GM19467 (cell line): Measurements from ENCODE around the gene CRIM1.

Source experiments
- ATAC-seq: cut with Tn5 transposase; IDR thresholded peaks from one replicate; pipeline ENCODE4 v1.9.1; 2021; ENCODE audit warnings: mild to moderate bottlenecking, moderate library complexity; ENCODE audit not compliant: unreplicated experiment

Gene CRIM1

DNA sequence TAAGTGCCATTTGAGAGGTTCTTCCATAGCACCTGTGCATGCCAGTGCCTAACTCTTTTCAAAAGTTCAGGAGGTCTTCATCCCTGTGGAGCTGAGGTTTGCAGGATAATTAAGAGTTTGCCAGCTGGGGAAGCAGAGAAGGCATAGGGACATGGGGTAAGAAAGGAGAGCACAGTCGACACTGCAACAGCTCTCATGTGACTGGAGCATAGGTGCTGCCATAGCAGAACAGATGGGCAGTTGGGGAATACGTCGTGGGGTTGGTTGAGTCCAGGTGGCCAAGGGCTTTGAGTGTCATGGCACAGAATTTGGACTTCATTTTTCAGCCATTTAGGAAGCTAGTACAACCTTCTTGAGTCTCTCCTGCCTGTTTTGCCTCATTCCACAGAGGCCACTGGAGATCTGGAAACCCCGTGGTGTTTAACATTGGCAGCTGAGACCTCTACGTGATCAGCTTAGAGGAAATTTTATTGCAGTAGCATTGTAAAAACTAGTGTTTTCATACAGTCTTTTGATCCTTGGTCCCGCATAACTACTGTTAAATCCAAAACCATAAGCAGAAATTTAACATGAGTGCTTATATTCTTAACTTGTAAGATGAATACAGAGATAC is 65.1 kb downstream of the CRIM1 start:
- ATAC-seq = no peak

DNA sequence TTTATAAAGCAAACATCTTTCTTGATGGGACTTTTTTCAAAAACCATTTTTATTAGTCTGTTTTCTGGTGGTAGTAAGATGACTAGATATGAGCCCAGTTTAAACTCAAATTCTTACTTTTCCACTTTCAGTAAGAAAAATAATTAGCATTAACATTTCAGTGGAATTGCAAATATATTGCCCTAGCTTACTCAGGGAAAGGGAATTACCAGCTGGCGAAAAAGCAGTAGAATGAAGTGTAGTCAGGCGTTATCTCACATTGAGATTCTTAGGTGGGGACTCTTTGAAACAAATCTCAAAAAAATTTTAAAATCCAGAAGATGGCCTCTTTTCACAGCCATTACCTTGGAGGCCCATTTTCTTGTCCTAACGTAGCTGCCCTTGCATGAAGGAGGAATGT is 65.8 kb downstream of the CRIM1 start:
- ATAC-seq = no peak

GRCh38 chr2:36423172-36423571 is 67.6 kb downstream of the CRIM1 start:
- no peak for ATAC-seq

DNA sequence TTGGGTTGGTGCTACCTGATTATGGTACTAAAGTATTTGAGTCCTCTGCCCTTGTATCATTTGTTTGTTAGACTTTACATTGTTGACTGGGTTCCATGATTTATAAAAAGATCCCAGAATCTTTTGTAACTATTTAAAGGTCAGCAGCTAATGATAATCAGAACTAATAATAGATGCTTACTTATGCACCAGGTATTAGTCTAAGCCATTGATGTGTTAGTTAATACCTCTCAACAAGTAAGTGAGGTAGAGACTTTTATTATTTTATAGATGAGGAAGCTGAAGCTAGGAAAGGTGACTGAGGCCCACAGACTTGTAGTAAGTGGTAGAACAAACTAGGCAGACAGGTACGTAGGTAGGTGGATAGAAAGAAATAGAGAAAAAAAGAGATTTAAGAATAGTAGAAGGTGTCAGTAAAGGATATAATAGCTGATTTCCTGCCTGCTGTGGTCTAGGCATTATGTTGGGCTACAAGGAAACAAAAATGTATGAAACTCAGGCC is 68.1 kb downstream of the CRIM1 start:
- ATAC-seq = no peak

- no peak for ATAC-seq
These were observed 70.2 kb downstream of the CRIM1 start for GRCh38 chr2:36425608-36426355.

DNA sequence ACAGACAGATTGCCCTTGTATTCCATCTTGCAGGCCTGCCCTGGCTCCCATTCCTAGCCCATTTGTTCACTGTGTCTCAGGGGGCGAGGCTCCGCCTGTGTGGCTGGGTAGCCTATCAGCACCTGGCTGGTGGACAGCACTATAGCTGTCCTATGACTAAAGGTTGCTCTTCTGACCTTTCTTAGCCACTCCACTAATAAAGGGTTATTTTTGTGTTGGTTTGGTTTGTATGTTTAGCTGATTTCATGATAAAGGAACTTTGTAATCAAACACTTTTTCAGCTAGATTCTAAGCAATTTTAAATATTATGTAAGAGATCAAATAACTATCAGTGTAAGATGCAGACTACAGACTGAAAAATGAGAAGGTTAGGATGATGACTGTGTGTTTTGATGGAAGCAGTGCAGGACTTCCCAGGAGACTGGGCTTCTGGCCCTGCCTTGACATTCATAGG is 72.2 kb downstream of the CRIM1 start:
- no peak for ATAC-seq

- ATAC-seq = no peak
These were observed 75.0 kb downstream of the CRIM1 start for GRCh38 chr2:36430549-36430948.

- no peak for ATAC-seq
These were observed 76.9 kb downstream of the CRIM1 start for GRCh38 chr2:36432479-36432878.

DNA sequence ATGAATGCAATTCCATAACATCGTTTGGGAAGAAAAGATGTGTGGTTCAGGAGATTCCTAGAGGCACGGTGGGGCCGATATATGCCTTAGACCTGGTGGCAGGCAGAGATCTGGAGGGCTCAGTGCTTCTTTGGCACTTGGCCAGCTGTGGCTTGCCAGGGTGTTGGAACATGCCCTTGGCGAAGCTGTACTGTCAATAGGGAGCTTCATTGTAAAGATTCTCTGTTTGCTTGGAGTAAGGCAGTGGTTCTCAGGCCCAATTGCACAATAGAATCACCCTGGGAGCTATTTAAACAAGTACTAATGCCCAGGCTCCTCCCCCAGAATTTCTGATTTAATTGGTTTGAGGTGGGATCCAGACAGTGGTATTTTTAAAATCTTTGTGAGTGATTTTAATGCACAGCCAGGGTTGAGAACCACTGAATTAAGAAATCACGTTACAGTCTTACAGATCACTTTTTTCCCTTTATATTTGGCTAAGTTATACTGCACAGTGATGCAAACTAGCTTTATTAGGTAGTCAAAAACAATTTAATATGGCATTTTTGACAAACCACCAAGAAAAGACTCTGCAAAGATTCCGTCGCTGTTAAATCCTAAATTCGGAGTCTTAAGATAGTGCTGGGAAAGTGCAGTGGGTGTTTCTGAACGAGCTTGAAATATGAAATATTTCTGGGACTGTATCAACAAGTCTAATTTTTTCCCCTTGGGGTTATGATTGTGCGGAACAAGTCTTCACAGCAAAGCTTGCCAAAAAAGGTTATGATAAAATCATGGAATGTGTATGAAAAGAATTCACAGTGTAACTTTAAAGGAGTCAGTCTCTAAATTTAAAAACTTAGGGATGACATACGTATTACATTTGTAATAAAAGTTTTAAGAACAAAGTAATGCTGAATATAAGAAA is 78.0 kb downstream of the CRIM1 start:
- no peak for ATAC-seq

GRCh38 chr2:36438449-36438977 is 82.9 kb downstream of the CRIM1 start:
- ATAC-seq = no peak

GRCh38 chr2:36439084-36439483 is 83.5 kb downstream of the CRIM1 start:
- no peak for ATAC-seq

GRCh38 chr2:36441065-36441625 is 85.6 kb downstream of the CRIM1 start:
- ATAC-seq = no peak

DNA sequence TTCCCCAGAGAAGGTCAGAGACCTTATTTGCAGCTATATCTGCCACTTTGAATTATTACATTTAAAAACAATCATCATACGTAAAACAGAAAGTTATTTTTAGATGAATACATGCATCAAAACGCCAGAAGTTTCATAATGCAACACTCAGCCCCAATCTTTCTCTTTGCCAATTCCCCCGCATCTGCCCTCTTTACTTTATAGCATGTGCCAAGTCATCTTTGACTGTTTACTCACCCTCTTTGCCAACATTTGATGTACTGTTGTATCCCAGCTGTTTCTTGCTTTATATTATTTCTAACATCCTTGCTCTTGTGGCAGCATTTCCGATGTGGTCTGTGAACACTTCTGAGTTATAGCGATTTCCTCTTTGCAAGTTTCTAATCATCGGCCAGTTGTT is 86.2 kb downstream of the CRIM1 start:
- no peak for ATAC-seq

DNA sequence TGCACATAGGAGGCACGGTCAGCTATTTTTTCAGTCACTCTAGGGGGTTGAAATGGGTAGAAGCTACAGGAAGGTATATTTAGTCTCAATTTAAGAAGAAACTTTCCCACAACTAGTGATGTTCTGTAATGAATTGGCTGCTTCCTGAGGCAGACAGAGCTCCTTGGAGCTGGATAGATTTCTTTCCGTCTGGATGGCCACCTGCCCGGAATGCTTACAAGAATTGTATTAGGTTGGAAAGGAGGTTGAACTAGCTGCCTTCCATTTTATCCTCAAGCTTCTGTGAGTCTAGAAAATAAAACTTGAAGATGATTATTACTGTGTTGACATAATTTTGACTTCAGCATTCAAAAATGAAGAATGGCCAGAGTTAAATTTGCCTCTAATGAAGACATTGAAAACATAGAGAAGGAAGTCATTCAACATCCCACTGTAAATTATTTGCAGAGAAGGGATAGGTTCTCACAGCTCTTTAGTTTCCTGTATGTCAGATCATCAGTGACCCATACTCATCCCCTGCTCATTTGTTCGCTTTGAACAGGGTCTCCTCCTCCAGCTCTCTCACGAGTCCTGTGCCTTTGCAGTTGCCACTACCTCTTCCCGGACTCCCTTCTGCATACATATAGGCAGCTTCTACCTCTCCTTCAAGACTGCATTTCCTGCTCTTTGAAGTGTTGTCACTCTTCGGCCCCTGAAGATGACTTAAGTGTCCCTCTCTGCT is 88.8 kb downstream of the CRIM1 start:
- no peak for ATAC-seq

DNA sequence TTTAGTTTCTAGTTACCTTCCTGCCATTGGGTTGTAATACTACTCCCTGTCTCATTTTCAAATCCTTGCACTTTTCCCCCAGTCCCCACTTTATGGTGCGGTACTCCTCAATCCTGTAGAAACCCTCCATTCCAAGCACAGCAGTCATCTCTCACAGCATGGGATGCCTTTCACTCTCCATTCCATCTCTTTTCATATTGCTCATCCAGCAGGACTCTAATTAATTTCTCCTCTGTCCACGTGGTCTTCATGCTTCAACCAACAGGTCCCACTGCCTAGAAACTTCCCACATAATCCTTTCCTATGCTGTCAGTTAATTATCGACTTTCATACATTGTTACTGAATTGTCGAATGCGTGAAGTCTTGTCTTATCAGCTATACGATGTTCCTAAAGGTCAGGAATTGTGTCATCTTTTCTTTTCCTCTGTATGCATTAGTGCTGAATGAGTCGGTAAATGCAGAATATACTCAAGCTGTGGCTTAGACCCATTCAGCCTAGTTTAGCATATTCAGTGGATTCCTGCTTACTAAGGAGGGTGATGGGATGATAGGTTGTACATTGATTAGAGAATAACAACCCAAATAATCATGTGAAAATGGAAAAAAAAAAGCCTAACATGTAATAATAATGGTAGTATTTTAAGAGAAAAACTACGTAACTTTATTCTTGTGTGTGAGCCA is 89.7 kb downstream of the CRIM1 start:
- no peak for ATAC-seq

DNA sequence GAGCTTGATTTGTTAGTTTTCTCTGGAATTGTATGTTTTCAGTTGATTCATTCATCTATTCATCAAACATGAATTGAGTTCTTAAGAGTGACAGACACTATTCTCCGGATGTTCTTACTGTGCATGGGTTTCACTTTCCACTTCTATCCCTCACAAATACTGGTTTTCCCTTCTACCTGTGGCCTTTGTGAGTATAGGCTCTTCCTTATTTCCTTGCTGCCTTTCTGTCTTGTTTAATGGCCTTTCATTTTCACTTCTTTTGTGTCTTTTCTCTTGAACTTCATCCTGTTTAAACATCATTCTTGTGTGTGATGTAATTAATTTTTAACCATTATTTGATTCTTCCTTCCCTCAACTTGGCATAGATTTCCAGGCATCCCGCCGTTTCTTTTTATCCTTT is 90.7 kb downstream of the CRIM1 start:
- ATAC-seq = no peak

GRCh38 chr2:36449213-36449612 is 93.6 kb downstream of the CRIM1 start:
- no peak for ATAC-seq

GRCh38 chr2:36449943-36450392 is 94.4 kb downstream of the CRIM1 start:
- no peak for ATAC-seq

GRCh38 chr2:36450466-36451196 is 95.1 kb downstream of the CRIM1 start:
- no peak for ATAC-seq
